ENCODE measurements around the gene GPC6. TPM values are rescaled to one million over a fixed set of nuclear protein-coding genes. Genes with fewer than 3 reads are reported as not detected.

GPC6 gene
- total and polyA plus RNA-seq, 2 experiments from 2014 or later, result 14.4 to 20.8 TPM

DNA sequence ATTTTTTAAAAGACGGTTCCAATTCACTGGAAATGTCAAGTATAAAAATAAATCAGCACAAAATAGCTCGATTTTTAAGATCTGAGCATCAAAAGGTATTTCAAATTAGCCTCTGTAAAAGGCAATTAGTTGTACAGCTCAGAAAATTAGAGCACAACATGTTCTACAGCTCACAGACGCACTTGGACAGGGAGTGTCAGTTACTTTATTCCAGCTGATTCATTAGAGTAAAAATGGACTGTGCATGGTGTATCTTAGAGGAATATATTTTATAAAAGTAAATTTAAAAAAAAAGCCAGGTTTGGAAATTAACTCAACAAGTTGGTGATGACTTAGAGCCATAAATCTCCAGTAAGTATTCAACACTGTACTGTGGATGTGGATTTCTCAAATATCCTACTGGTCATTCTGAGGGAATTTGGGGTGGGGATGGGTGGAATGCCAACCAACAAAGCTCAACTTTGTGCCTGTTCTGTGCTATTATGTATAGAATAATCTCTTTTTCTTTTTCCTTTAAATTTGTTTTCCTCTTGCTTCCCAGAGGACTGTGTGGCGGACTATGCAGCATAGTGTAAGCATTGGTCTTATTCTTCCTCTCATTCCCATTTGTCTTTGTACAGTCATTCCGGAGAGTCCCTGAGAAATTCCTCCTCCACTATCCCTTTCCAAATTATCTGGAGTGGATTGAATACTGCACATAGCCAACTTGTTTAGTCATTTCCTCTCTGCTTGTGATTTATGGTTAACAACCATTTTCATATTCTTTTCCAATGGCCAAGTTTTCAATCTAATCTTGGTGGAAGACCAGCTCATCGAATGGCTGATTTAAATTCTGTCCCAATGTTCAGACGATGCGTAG is 1083.6 kb downstream of the GPC6 start:
- in situ Hi-C loops (cut with MboI), result no loop called here
- H3K9ac ChIP-seq, result no peak overlapping the region

DNA sequence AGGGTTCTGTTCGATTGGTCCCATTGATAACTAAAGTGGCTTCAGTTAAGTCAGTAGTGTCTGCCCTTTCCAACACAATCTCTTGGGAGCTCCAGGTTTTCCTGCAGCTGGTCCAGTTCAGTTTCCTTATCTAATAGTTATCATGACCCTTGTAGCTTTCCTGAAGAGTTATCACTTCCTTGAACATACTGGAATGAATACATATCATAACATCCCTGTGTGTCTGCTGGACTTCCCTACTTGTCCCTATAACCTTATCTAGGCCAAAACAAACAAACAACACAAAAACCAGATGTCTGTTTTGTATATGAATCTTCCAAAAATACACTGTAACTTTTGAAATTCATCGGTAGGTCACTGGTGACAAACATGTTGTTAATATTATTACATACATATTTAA is 1085.3 kb downstream of the GPC6 start:
- in situ Hi-C loops (cut with MboI), result no loop called here
- no peak overlapping the region for H3K4me2 ChIP-seq (ENCODE audit: unreplicated experiment)
- no peaks in the 10 kb centered on the region for H3K9me2 ChIP-seq (ENCODE audit: insufficient read depth)
- no peaks in the 10 kb centered on the region for H4K20me1 ChIP-seq (ENCODE audit: insufficient read depth)
- no peaks in the 10 kb centered on the region for H3K36me3 ChIP-seq (ENCODE audit: low read depth)
- no peak overlapping the region for H3K27ac ChIP-seq
- no peaks in the 10 kb centered on the region for H3K27me3 ChIP-seq (replicated peaks; ENCODE audit: insufficient read depth)
- H3K9ac ChIP-seq, result no peak overlapping the region
- no peak overlapping the region for H3K4me3 ChIP-seq
- H3K9me3 ChIP-seq (ENCODE audit: low read depth), result no peaks in the 10 kb centered on the region
- 57 to 61% methylated on average over 2 of the region's 2 CpGs for WGBS, 2 experiments (ENCODE audit: low coverage in 1 of 2, low lambda C conversion rate in 2 of 2, missing lambda C conversion rate in 2 of 2)
- peaks cover 34% of the 10 kb centered on the region for H3K4me1 ChIP-seq (ENCODE audit: insufficient read depth)
- no peaks in the 10 kb centered on the region for H3K79me2 ChIP-seq (ENCODE audit: insufficient read depth)
- no peak for DNase-seq
- no peak overlapping the region for H2AFZ ChIP-seq
- H3F3A ChIP-seq (ENCODE audit: insufficient read depth), result peaks cover 30% of the 10 kb centered on the region
- TF ChIP-seq EZH2 (IDR thresholded peaks at IDR 0.05; ENCODE audit: insufficient read depth, poor library complexity, severe bottlenecking), result no peak
- TF ChIP-seq EZH2phosphoT487 (IDR thresholded peaks at IDR 0.05; ENCODE audit: insufficient read depth, low read depth), result no peak

More for the DNA sequence above, 1083.6 kb downstream of the GPC6 start:
- no peaks in the 10 kb centered on the region for H3K79me2 ChIP-seq (ENCODE audit: insufficient read depth)
- TF ChIP-seq EZH2 (IDR thresholded peaks at IDR 0.05; ENCODE audit: insufficient read depth, poor library complexity, severe bottlenecking) (no peak), EZH2phosphoT487 (IDR thresholded peaks at IDR 0.05; ENCODE audit: insufficient read depth, low read depth) (0 out of 2 replicates have a peak, but pooled peaks have one; percentile 24)
- no peaks in the 10 kb centered on the region for H3K36me3 ChIP-seq (ENCODE audit: low read depth)
- H3K9me2 ChIP-seq (ENCODE audit: insufficient read depth), result no peaks in the 10 kb centered on the region
- H2AFZ ChIP-seq, result 0 out of 2 replicates have a peak overlapping the region, but pooled peaks have one; percentile 8
- peak overlapping the region; percentile 63 for H3K27ac ChIP-seq
- no peaks in the 10 kb centered on the region for H3K9me3 ChIP-seq (ENCODE audit: low read depth)
- peaks cover 47% of the 10 kb centered on the region for H3K4me1 ChIP-seq (ENCODE audit: insufficient read depth)
- H3K27me3 ChIP-seq (replicated peaks; ENCODE audit: insufficient read depth), result no peaks in the 10 kb centered on the region
- peak; percentile 79 for DNase-seq
- H4K20me1 ChIP-seq (ENCODE audit: insufficient read depth), result no peaks in the 10 kb centered on the region
- WGBS, 2 experiments (ENCODE audit: low coverage in 1 of 2, low lambda C conversion rate in 2 of 2, missing lambda C conversion rate in 2 of 2), result 22 to 27% methylated on average over 8 of the region's 8 CpGs
- peak overlapping the region; percentile 49 for H3K4me3 ChIP-seq
- peaks cover 34% of the 10 kb centered on the region for H3F3A ChIP-seq (ENCODE audit: insufficient read depth)
- peak overlapping the region; percentile 74 for H3K4me2 ChIP-seq (ENCODE audit: unreplicated experiment)

DNA sequence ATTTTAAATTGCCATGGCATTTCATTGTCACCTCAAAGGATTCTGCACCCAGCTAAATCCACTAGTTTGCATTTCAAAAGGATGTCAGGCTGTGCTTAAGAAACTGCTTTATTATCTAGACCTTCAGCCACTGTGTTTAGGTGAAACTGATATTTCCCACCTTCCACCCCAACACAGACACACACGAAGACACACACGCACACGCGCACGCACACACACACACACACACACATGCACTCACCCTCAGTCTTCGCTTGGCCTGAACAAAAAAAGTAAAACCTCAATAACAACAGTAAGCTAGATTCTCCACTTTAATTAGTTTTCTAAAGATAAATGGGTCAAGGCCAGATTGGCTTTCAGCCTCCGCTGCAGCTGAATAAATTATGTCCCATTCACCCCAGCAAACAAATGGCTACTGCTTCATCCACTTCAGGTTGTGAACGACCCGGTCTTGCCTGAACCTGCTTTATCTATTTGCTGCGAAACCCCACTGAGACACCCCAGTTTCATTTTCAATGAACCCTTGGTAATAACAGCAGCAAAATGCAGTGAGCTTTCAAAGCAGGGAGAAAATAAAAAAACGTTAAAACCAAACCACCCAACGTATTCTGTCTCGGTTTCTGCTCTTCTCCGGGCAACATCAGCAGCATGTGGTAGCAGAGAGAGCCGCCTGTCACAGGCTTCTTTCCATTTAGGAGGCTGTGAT is 1086.1 kb downstream of the GPC6 start:
- Histone ChIP-seq H3K9me2 (ENCODE audit: insufficient read depth) (no peaks in the 10 kb centered on the region), H3K9me3 (ENCODE audit: low read depth) (no peaks in the 10 kb centered on the region), H3K79me2 (ENCODE audit: insufficient read depth) (no peaks in the 10 kb centered on the region), H3F3A (ENCODE audit: insufficient read depth) (peaks cover 37% of the 10 kb centered on the region), H3K27me3 (replicated peaks; ENCODE audit: insufficient read depth) (no peaks in the 10 kb centered on the region), H2AFZ (no peak overlapping the region), H3K4me3 (no peak overlapping the region), H3K9ac (no peak overlapping the region), H3K36me3 (ENCODE audit: low read depth) (no peaks in the 10 kb centered on the region), H3K27ac (no peak overlapping the region), H3K4me1 (ENCODE audit: insufficient read depth) (peaks cover 41% of the 10 kb centered on the region), H3K4me2 (ENCODE audit: unreplicated experiment) (no peak overlapping the region), H4K20me1 (ENCODE audit: insufficient read depth) (no peaks in the 10 kb centered on the region)
- TF ChIP-seq EZH2phosphoT487 (IDR thresholded peaks at IDR 0.05; ENCODE audit: insufficient read depth, low read depth) (no peak), EZH2 (IDR thresholded peaks at IDR 0.05; ENCODE audit: insufficient read depth, poor library complexity, severe bottlenecking) (no peak)
- WGBS, 2 experiments (ENCODE audit: low coverage in 1 of 2, low lambda C conversion rate in 2 of 2, missing lambda C conversion rate in 2 of 2), result 90 to 97% methylated on average over 15 of the region's 15 CpGs
- DNase-seq, result no peak
- in situ Hi-C loops (cut with MboI), result no loop called here

DNA sequence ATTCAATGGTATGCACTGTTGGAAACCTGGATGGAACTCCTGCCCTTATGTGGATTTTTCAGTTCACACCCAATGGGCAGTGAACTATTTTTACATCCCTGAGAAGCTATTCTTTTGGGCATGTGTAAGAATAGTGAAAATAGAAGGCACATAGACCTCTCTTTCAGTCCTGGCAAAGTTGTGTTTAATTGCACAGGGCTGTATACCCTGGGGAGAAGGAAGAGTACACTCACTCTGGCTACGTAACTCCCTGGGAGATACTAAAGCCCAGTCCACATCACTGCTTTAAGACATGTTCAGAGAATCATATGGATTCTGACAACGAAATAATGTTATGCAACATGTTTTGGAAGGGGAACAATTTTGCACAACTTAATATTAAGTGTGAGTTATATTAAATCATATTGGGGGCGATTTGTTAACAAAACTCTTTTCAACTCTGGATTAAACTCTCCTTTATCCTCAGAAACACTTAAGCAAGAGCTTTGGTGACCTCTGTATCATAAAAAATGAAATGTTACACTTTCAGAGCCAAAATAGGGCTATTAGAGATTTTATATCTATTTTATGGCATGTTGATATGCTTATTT is 1086.8 kb downstream of the GPC6 start:
- 78 to 79% methylated on average over 3 of the region's 3 CpGs for WGBS, 2 experiments (ENCODE audit: low coverage in 1 of 2, low lambda C conversion rate in 2 of 2, missing lambda C conversion rate in 2 of 2)

More for the DNA sequence above, 1086.8 kb downstream of the GPC6 start:
- H3K9me3 ChIP-seq (ENCODE audit: low read depth), result no peaks in the 10 kb centered on the region
- no peaks in the 10 kb centered on the region for H3K27me3 ChIP-seq (replicated peaks; ENCODE audit: insufficient read depth)
- DNase-seq, result no peak
- no peak for TF ChIP-seq EZH2phosphoT487 (IDR thresholded peaks at IDR 0.05; ENCODE audit: insufficient read depth, low read depth)
- no peak for TF ChIP-seq EZH2 (IDR thresholded peaks at IDR 0.05; ENCODE audit: insufficient read depth, poor library complexity, severe bottlenecking)
- no peak overlapping the region for H3K4me2 ChIP-seq (ENCODE audit: unreplicated experiment)
- peaks cover 49% of the 10 kb centered on the region for H3K4me1 ChIP-seq (ENCODE audit: insufficient read depth)
- no peak overlapping the region for H2AFZ ChIP-seq
- H4K20me1 ChIP-seq (ENCODE audit: insufficient read depth), result no peaks in the 10 kb centered on the region
- no peaks in the 10 kb centered on the region for H3K9me2 ChIP-seq (ENCODE audit: insufficient read depth)
- no peak overlapping the region for H3K27ac ChIP-seq
- no peaks in the 10 kb centered on the region for H3K79me2 ChIP-seq (ENCODE audit: insufficient read depth)
- H3K4me3 ChIP-seq, result no peak overlapping the region
- H3F3A ChIP-seq (ENCODE audit: insufficient read depth), result peaks cover 43% of the 10 kb centered on the region
- no peaks in the 10 kb centered on the region for H3K36me3 ChIP-seq (ENCODE audit: low read depth)
- no peak overlapping the region for H3K9ac ChIP-seq
- in situ Hi-C loops (cut with MboI), result no loop called here

Data from GM23248 (cell line).